GM12865 (cell line): Measurements from ENCODE around the gene CFAP46.

Experiments used
- DNase-seq: peaks from one replicate; pipeline ENCODE4 v3.0.0; 2010; ENCODE audit warnings: low read depth
- H3K4me3 ChIP-seq: 2 replicates; pipeline ENCODE4 v1.5.1; 2011; ENCODE audit warnings: mild to moderate bottlenecking, low read depth, low read length, control low read depth
- CTCF ChIP-seq: IDR thresholded peaks from 2 replicates; pipeline ENCODE4 v1.5.1; 2011; ENCODE audit warnings: low read length, control low read depth, low read depth, inconsistent platforms; ENCODE audit not compliant: insufficient read depth; ENCODE audit errors: missing control alignments

Gene CFAP46

GRCh38 chr10:132784866-132785722, 157.3 kb downstream of the CFAP46 start:
- no peak for DNase-seq
- no peak for TF ChIP-seq CTCF
- no peak overlapping the region for H3K4me3 ChIP-seq

DNA sequence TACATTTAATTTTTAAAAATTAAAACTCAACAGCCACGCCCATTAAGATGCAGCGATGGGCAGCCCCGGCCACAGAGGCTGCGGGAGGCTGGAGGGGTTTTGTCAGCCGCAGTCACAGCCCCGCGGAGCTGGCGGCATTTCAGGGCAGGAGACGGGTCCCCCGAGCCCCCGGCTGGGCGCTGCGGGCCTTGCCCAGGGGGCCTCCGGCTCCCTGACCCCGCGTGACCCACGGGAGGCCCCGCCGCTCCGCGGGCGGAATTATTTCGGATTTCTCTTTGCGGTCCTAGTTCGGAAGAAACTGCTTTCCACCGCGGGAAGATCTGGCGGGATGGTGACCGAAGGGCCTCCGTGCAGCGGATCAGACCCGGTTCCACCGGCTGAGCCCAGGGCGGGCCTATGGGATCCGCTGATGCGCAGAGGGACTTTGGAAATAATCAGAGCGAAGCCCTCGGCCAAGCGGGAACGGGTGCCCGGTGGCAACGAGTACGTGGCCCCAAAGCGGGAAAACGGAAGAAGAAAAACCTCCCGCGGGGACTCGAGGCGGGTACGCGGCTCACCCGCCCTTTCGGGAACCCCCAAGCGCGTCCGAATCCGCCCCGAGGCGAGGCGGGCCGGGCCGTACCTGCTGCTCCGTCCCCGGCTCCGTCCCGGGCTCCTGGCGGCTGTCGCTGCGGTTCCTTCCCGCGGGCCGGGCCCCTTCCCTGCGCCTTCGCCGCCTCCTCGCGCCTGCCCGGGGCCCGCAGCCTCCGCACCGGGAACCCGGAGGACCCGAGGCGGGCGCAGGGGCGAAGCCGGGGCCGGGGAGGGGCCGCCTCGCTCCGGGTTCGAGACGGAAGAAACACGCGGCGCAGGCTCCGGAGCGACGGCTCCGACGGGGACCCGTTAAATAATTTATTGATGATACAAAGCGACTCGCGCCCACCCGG, 158.2 kb downstream of the CFAP46 start:
- H3K4me3 ChIP-seq, result no peak overlapping the region
- DNase-seq, result no peak
- no peak for TF ChIP-seq CTCF

- DNase-seq, result no peak
- no peak for TF ChIP-seq CTCF
- no peak overlapping the region for H3K4me3 ChIP-seq
Observed at GRCh38 chr10:132783165-132783939, 159.0 kb downstream of the CFAP46 start.

DNA sequence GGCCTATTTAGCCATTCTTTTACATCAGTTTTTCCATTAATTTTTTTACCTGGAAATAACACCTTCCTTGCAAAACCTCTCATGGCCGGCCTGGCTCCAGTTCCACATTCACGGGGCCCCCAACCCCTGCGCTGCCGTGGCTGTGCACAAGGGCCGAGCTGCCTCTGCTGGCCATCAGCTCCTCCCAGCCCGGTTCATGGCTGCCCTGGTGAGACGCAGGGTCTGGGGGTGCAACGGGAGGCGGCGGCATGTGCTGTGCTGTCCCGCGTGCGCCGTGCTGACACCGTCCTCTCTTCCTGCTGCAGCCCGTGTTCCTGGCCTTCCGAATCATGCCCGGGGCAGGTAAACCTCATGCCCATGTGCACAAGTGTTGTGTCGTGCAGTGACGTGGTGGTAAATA, 160.8 kb downstream of the CFAP46 start:
- no peak for TF ChIP-seq CTCF
- no peak overlapping the region for H3K4me3 ChIP-seq

GRCh38 chr10:132780356-132780755, 162.0 kb downstream of the CFAP46 start:
- no peak for TF ChIP-seq CTCF
- H3K4me3 ChIP-seq, result no peak overlapping the region
- DNase-seq, result no peak

More for the DNA sequence above, 160.8 kb downstream of the CFAP46 start:
- DNase-seq, result no peak

- no peak for TF ChIP-seq CTCF
- H3K4me3 ChIP-seq, result no peak overlapping the region
- DNase-seq, result no peak
Observed at GRCh38 chr10:132779549-132780294, 162.6 kb downstream of the CFAP46 start.
